GM18519 (cell line): ENCODE measurements around the gene DPP6.

Source experiments
- ATAC-seq: cut with Tn5 transposase; IDR thresholded peaks from one replicate; pipeline ENCODE4 v1.9.1; 2021; ENCODE audit warnings: mild to moderate bottlenecking, moderate library complexity; ENCODE audit not compliant: unreplicated experiment, low FRiP score

Gene DPP6

DNA sequence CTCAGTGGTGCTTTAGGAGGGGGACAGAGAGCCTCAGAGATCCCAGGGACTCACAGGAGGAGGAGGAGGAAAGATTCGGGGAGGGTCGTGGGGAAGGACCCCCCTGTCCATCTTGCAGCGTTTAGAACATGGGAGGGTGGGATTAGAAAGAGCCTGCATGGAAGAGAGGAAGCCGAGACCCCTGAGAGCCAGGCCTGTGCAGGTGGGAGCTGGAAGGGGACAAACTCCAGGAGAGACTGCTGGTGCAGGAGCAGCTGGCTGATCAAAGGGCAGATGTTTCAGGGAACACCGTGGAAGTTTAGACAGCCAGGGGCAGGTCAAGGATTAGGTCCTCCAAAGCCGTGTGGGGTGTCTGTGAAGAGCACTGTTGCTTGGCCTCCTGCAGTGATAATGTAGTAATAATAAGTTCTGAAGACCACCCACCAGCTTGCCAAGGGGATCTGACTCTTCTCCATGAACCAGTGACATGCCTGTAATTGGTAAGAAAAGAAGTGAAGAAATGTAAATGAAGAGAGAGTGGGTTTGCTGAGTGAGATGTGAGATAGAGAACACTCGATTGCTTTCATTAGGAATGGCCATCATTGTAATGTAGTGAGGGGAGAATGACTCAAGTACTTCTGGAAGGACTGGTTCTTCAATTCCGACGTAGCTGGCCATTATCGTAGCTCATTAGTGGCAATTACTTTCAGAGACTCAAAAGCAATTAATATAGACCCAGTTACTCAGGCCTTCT is 525.1 kb downstream of the DPP6 start:
- ATAC-seq, result no peak

DNA sequence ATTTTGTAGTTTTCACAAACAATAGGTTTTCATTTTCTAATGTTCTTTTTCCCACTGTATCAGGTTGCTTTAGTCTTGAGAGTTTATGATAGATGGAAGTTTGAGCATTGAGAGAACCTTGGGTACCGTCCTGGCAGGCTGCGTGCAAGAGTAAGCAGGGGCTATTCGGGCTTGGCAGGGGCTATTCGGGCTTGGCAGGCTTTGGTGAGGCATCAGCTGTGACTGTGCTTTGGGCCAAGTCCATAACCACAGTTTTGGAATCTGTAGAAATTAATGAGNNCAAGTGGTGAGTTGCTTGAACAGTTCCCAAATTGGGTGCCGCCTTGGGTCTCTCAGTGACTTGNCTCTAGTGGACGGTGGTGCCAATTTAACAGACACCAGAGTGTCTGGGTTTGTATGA is 526.1 kb downstream of the DPP6 start:
- no peak for ATAC-seq

DNA sequence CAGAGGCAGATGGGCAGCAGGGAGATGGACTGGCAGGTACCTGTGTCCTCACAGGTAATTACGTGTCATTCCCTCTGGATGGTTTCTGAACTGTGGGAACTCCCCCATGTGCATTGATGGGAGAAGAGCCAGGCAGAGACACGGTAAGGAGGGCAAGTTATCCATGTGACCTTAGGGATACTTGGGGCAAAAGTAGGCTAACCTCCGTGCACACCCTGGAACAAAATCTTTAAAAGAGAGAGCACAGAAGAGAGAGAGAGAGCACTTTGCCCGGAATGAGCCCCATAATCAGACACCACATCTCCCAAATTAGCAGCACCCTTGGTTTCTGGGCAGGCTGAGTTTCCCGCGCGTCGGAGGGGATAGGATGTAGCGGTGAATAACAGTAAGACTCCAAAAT is 527.5 kb downstream of the DPP6 start:
- no peak for ATAC-seq

DNA sequence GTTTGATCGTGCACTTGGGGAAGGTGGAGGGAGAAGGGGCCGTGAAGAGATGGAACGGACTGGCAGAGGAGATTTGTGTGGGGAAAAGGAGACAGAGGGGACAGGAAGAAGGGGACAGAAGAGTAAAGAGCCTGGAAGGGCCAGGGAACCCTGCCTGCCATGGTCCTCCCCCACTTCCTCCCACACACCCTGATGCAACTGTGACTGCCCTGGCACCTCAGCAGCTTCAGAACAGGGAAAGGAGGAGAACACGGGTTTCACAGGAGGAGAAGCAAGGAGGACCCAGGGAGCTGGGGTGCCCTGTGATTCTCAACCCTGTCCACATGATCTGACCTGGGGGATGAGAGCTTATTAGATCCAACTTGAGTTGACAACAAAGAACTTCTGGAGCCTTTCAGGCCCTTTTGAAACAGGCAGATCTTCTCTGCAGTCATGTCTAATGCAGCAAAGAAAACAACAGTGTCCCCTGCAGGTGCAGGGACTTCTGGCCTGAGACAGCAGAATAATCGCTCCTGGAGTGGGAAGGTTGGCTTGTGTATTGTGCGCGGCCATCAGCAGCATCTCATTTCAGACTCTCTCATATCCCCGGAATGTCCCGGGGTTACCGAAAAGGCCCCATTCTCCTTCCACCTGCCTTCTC is 529.2 kb downstream of the DPP6 start:
- no peak for ATAC-seq

DNA sequence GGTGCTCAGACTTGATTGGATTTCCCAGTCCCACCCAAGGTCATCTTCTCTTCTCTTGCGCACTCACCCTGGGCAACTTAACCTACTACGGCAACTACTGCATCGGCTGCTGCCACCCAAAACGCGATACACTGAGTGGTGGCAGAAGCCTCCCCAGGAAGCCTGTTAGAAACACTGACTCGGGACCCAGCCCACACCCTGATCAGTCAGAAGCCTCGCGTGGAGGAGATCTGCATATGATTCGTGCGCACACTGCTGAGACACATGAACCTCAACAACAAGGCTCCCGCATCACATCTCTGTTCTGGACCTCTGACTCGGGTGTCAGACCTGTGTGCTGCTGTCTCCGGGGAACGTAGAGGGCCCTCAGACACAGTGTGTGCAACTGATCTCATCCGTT is 531.3 kb downstream of the DPP6 start:
- no peak for ATAC-seq

DNA sequence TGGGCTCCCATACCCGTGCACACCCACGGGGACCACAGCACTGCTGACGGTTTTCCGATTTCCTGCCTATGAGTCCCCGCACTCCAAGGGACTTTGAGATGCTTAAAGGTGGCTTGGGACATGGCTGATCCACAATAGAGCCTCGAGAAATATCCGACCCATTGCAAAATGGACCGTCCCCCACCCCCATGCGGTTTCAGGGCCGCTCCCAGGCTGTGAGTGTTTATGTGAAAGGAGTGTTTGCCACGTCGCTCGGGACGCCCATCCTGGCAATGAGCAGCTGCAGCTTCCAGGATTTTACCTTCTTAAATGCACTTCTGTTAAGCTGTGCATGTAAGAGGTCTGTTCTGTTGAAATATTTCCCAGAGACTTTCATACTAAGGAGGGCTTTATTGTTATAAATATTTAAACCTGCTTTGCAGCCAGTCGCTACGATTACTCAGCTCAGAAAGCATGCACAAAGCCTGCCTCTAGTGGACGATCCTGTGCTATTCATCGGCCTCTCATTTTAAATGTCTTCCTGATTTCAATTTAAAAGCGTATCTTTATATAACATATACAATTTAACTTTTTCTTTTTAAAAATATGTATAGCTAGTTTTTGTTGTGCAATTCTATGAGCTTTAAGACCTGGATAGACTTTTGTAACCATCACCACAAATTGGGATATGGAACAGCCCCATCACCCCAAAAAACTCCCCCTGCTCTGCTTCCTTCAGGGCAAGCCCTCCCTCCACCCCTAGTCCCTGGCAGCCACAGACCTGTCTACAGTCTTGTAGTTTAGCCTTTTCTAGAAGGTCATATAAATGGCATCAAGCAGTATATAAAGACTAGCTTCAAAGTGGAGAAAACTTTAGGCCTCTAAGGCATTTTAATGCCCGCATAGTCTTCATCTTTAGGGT is 532.4 kb downstream of the DPP6 start:
- ATAC-seq, result no peak

DNA sequence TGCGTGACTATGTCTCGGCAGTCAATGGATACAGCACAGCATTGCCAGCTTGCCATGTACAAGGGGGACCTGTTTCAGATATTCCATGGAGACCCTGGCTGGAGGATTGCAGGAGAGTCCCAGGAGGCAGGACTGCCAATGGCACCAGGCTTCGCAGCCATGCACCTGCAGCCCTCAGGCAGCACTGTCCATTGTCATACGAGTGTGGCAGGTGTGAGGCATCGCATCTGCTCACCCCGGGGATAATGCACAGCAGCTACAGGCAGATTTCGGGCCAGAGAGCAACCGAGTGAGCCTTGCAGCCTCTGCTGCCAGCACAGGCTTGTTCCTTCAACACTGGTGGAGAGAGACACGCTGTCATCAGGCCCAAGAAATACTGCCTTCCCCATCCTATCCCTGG is 535.6 kb downstream of the DPP6 start:
- ATAC-seq, result no peak

DNA sequence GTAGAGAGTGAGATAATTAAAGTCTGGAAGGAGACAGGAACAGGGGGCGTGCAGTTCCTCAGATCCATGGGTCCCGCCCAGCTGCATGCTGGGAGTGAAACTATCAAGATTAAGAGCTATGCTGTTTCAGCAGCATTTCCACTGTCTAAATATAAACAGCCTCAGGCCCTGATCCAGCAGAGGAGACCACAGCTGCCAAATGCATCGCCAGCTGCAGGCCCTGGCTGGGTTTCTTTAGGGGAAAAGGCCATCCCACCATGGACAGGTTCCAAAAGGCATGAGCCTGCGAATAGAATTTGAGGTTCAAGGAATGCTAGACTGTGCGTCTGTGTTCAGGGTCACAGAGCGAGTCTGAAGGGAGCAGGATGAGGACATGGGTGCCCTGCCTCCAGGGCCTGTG is 539.3 kb downstream of the DPP6 start:
- ATAC-seq, result no peak

DNA sequence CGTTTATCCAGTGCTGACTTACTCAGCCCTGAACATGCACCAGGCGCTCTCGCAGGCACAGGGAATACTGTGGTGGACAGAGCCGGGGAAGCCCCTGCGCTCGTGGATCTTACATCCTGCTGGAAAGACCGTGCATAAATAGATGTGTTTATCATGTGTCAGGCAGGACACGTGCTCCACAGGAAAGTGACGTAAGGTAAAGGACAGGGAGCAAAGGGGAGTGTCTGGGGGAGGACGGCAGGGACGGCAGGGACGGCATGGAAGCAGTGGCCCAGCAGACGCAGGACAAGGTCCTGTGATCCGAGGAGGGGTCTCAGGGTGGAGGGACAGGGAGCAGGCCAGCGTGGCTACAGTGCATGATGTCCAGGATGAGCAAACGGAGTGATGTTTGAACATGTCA is 540.2 kb downstream of the DPP6 start:
- ATAC-seq, result no peak

DNA sequence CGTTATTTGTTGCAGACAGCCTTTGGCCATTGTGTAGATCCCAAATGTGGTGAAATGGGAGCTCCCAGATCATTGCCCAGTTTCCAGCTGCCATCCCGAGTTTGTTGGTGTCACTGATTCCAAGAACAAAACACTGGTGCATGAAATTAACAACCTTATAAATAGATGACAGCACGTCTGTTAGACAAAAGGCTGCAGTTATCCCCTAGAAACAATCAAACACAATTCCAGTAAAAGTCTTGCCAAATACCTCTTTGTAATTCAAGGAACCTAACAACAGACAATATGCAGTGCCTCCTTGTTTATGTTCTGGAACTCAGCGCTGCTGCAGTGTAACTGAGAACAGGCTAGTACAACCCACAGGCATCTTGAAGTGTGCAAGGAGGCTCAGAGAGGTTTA is 546.2 kb downstream of the DPP6 start:
- no peak for ATAC-seq

DNA sequence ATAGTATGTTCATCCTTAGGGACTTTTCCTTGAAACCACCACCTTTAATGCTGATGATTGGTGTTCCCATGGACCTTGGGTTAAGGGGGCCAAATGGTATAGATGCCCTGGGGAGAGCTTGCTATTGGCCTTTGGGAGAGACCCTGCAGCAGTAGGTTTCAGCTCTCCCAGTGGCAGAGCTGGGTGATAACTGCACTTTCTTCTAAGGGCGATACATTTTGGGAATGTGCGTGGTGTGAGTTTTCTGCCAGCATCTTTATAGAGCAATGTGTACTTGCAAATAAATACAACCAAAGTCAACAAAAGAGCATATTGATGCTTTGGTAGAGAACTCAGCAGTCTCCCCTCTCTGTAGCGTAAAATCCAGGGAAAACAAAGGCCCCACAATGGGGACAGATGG is 546.7 kb downstream of the DPP6 start:
- ATAC-seq, result no peak

DNA sequence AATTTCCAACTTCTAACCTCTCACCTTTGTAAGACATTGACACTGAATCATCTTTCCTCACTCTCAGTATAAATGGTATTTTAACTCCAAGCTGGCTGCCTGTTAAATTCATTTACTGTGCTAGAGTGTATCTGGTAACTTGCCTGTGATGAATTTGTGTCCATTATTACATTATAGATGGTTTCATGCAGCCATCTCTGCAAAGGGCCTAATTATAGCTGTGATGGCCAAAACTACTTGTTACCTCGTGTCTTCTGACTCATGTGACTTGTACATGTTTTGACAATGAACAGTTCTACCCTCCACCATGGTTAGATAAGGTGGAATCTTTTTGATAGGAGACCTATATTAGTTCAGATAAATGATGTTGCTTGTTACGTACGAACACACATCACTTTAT is 558.7 kb downstream of the DPP6 start:
- ATAC-seq, result no peak

DNA sequence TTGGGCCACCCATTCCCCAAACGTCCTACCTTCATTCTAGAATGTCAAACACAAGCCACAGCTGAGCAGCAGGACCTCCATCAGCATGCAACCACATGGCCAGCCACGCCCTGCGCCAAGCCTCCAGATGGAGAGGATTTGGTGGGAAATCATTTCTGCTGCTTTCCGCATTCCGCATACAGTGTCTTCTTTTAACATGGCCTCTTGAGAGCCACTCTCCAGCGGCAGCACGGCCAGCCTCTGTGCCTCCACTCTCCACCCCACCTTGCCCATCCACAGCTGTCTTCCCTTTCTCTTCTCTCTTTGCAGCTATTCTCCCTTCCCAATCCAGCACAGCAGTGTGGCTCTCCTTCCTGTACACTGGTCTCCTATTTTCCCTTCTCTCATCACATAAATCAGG is 561.6 kb downstream of the DPP6 start:
- no peak for ATAC-seq

DNA sequence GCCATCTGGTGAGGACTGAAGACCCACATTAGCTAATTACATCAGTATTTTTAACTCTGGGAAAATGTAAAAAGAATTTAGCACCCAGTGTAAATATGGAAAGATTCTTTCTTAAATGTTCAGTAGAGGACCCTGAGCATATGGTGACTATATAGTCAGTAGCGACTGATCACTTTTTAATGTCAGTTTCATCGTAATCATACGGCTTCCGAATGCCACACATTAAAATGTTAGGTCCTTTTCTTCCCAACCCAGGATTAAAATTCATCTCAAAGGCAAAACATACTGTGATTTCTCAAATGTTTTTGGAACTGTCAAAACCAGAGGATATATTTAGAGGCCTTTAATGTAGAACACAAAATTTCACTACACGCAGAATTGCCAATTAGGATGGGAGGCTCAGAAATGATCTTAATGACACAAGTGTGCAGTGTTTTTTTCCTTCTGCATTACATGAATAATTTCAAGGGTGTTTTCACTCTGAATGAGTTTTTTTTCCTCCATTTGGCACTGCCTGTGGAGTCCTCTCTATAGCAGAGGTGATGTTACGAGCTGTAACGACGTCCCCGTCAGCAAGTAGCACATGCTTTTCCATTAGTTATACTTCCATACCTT is 568.0 kb downstream of the DPP6 start:
- ATAC-seq, result no peak

DNA sequence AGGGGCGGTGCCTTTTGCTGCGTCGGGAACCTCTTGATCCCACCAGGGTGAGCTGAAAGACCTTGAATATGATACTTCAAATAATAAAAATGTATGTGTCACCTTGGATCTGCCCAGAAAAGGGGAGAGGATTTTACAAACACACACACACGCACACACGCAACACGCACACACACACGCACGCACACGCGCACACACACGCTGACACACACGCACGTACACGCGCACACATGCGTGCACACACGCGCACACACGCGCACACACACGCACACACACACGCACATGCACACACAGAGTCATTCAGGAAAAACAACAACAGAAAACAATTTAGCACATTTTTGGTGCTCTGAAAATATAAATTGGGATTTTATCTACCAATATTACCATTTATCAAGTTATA is 571.2 kb downstream of the DPP6 start:
- no peak for ATAC-seq

DNA sequence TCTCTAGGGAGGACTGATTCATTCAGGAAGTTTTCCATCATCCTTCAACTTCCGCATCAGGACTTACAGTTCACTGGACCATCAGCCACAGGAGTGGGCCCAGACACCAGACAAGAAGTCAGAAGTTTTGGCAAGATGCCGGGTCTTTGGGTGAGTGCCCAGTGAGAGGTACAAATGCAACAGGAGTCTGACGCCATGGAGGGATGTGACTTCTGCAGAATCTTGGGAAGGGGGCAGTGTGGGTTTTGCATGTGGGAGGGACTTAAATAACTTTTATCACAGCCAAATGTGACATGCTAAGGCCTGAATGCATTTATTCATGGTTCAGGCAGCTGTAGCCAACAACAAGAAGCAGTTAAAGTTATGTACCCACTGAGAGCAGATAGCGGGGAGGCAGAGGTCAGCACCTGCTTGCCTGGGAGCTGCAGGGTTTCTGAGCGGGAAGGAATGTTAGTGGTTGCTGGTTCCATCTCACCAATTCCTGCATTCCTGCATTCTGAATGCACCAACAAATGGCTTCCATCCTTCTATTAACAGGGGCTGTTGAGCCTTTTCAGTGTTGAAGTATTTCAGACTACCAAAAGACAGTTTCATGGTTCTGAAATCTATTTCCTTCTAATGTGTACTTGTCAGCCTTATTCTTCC is 575.6 kb downstream of the DPP6 start:
- no peak for ATAC-seq

DNA sequence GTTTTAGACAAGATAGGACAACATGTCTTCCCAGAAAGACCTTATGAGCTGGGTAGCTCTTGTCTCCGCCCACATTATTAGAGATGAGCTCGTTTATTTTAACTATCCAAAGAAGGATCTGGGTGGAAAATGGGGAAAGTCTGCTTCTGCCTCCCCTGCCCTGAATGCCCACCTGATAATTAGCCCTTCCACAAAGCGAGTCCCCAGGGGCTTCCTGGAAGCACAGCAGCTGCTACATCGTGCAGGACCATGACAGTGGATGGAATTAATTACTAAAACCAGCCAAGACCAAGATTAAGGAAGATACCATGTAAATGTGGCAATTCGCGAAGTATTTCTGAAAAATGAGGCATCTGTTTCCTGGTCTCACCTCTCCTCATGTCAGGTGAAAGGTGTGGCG is 576.4 kb downstream of the DPP6 start:
- no peak for ATAC-seq

DNA sequence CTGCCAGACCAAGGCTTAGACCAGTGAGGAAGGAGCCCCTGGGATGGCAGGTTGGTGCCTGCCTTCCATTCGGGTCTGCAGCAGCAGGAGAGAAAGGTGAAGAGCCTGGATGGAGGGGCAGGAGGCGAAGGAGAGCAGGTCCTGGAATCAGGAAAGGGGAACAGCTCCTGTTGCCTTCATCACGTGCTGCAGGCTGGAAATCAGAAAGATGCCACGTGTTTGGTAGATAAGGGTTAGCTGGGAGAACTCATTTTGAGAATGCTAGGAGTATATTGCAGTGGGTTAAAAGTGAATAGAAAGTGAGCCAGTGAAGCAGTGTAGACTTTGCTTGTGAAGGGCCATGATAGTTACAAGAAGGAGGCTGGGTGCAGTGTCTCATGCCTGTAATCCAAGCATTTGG is 579.0 kb downstream of the DPP6 start:
- ATAC-seq, result no peak

DNA sequence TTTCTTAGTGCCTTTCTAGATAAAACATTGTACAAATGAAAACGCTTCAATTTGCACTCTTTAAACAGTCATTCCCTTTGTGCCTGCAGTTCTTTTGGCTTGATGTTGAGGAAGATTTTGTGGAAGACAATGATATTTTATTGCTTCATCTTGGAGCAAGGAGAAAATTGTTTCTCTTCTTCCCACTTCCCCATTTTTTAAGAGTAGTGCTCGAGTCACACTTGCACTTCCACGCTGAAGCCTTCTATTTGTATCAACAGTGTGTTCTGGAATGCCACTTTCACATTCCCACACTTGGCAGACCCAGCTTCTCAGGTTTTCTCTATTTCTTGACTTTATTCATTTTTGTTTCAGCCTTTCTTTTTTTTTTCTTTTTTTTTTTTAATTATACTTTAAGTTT is 581.4 kb downstream of the DPP6 start:
- no peak for ATAC-seq

DNA sequence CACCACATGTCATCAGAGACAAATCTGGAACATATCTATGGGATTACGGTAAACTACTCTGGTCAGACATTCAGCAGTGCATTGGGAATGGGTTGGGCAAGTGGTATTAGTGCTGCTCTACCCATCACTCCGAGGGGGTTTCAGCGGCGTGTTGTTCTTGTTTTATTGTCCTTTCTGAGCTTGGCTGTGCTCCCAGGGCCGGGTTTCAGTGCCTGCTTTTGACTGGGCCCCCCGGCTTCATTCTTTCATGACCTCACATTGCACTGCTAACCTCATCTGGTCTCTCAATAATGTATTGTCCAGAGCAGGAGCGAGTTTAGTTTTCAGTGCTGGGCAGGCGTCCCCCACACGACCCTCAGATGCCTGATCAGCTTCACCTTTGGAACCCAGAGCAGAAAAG is 586.1 kb downstream of the DPP6 start:
- no peak for ATAC-seq
